ENCODE data around the gene EGLN1. TPM values are rescaled to one million over a fixed set of nuclear protein-coding genes. Genes with fewer than 3 reads are reported as not detected.

Gene EGLN1
- total and polyA plus RNA-seq, 2 of the 8 experiments (the other 6 are each of a cell fraction or from before 2014, with no cell fraction given) = 4.0 to 6.4 TPM

- no peak for TF ChIP-seq SIRT6 (IDR thresholded peaks at IDR 0.05; ENCODE audit: low read length)
- TF ChIP-seq SP4 (IDR thresholded peaks at IDR 0.05; ENCODE audit: low read length) = no peak
- TF ChIP-seq CHD1 (IDR thresholded peaks at IDR 0.05; ENCODE audit: low read depth, low read length) = no peak
- no peak for TF ChIP-seq JUND (IDR thresholded peaks at IDR 0.05; ENCODE audit: low read length)
- TF ChIP-seq SP2 (IDR thresholded peaks at IDR 0.05; ENCODE audit: low read length) = no peak
- no peak for TF ChIP-seq HDAC2 (IDR thresholded peaks at IDR 0.05; ENCODE audit: borderline replicate concordance in 1 of 2, low read depth in 2 of 2, low read length in 2 of 2)
- TF ChIP-seq YY1 (IDR thresholded peaks at IDR 0.05; ENCODE audit: low read depth, low read length) = no peak
- TF ChIP-seq GABPA (IDR thresholded peaks at IDR 0.05; ENCODE audit: borderline replicate concordance, insufficient read depth, low read length) = no peak
- no peak for TF ChIP-seq SIN3A (conservative IDR thresholded peaks at IDR 0.05 in 1 of 2, IDR thresholded peaks at IDR 0.05 in 1 of 2; ENCODE audit: low read depth in 1 of 2, low read length in 2 of 2)
- no peak for TF ChIP-seq SIX5 (IDR thresholded peaks at IDR 0.05; ENCODE audit: low read depth, low read length)
Measured at GRCh38 chr1:231384696-231385415, 37.2 kb downstream of the EGLN1 start (continued).

All from H1 (cell line).